Spinal cord (tissue), 10 donors: ENCODE results near the gene NFATC3. TPM values are rescaled to one million over a fixed set of nuclear protein-coding genes. Genes with fewer than 3 reads are reported as not detected.

Experiments
- DNase-seq, 6 donors: peaks; one replicate each; pipeline versions ENCODE4 v3.0.0 to v3.0.0-alpha.2; 2013 to 2015; ENCODE audit warnings: low spot score in 6 of 6, low read depth in 4 of 6
- H3K27ac ChIP-seq: one replicate; pipeline ENCODE4 v1.5.1; 2013; ENCODE audit warnings: low read depth, low read length, control low read depth
- H3K27me3 ChIP-seq: one replicate; pipeline ENCODE4 v1.6.1; 2013; ENCODE audit warnings: low read length; ENCODE audit not compliant: control insufficient read depth, insufficient read depth
- H3K36me3 ChIP-seq: one replicate; pipeline ENCODE4 v1.6.1; 2013; ENCODE audit warnings: low read length; ENCODE audit not compliant: control insufficient read depth, insufficient read depth
- H3K4me1 ChIP-seq: one replicate; pipeline ENCODE4 v1.6.1; 2013; ENCODE audit warnings: low read length; ENCODE audit not compliant: control insufficient read depth, insufficient read depth
- H3K4me3 ChIP-seq: one replicate; pipeline ENCODE4 v1.5.1; 2013; ENCODE audit warnings: low read depth, low read length, control low read depth
- H3K9me3 ChIP-seq: one replicate; pipeline ENCODE4 v1.6.1; 2013; ENCODE audit warnings: low read length; ENCODE audit not compliant: control insufficient read depth, insufficient read depth
- WGBS: methylation state at CpG from one replicate; pipeline ENCODE4 v1.1.5; 2013; ENCODE audit warnings: missing lambda C conversion rate; ENCODE audit not compliant: insufficient coverage; 5-methylcytosine and 5-hydroxymethylcytosine counted together
- polyA plus RNA-seq, 2 donors: library from polyadenylated mRNA; unstranded; fragments of 120-200 nt; gene quantifications; one replicate each; pipeline ENCODE4 v1.2.1, GENCODE V29; 2013; ENCODE audit not compliant: insufficient read length in 2 of 2
- total RNA-seq, 2 donors: library from RNA; depleted of rRNA in 1 of 2; stranded (reverse); fragments of 120-200 nt in 1 of 2; fragments of >200 nt in 1 of 2; gene quantifications; one replicate each; pipeline versions ENCODE4 v1.2.3 to v1.2.4, GENCODE V29; 2013 to 2014
- donor health status: healthy.

The NFATC3 gene
- total and polyA plus RNA-seq, 4 donors: 15.1 to 36.7 (median 20.8) TPM

DNA sequence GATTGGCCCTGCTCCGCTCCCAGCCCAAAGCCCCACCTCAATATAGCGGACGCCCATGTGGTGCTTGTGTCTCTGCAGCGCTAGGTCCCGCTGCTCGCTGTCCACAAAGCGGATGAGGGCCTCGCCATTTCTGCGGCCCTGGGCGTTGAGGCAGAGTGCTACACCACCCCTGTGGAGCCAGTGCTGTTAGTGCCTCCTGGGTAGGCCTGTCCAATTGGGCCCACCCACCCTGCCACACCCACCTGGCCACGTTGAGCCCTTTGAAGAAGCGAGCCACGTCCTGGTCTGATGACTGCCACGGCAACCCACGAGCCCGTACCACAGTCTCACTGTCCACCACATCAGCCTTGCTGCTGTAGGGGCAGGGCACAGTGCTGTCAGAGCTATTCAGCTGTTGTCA is 147.2 kb downstream of the NFATC3 start:
- Histone ChIP-seq H3K36me3 (peaks cover 26% of the 10 kb centered on the region), H3K9me3 (no peaks in the 10 kb centered on the region), H3K4me1 (peaks cover 22% of the 10 kb centered on the region), H3K4me3 (no peak overlapping the region), H3K27ac (no peak overlapping the region), H3K27me3 (peaks cover 31% of the 10 kb centered on the region)
- no peak for DNase-seq
- 89% methylated on average over 16 of the region's 16 CpGs for WGBS

DNA sequence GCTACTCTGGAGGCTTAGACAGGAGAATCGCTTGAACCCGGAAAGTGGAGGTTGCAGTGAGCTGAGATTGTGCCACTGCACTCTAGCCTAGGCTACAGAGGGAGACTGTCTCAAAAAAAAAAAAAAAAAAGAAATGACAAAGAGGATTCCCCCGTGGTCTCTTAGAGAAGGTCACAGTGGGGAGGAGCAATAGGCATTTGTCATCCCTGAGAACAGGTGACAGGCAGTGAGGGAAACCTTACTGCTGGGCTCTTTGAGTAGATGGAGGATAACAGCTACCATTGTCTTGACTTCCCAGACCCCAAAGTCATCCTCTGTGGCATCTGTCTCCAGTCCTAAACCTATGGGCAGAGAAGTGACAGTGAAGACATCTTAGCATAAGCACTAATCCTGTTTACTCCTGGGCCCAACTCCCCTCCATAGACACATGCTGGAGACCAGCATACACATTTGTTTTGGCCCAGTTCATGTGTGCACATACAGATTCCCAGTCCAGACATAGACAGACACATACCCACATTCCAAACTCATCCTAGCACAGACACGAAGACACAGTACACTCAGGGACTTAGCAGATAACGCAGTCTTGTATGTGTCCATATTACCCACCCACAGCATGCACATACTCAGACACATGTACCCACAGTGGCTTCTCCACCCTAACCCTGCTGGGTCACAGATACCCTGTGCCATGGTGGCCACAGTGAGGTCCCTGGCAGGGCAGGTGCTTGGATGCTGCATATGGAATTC is 148.1 kb downstream of the NFATC3 start:
- peaks cover 32% of the 10 kb centered on the region for H3K4me1 ChIP-seq
- no peak for DNase-seq
- peaks cover 26% of the 10 kb centered on the region for H3K36me3 ChIP-seq
- no peak overlapping the region for H3K4me3 ChIP-seq
- no peak overlapping the region for H3K27ac ChIP-seq
- peaks cover 37% of the 10 kb centered on the region for H3K27me3 ChIP-seq
- no peaks in the 10 kb centered on the region for H3K9me3 ChIP-seq
- WGBS: 97% methylated on average over 4 of the region's 5 CpGs

DNA sequence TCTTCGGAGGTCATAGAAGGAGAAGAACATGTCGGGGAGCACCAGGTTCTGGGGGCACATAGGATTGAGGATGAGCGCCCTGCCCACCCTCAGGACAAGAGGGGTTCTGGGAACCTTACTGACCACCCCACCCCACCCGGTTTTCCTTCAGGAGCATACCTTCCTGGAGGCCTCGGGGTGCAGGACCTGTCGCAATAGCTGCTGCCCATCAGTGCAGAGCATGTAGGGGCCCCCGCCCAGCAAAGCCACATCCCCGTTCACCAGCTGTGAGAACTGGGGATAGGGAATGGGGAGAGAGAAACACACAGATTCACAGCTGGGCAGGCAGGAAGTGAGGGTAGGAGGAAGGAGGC is 148.6 kb downstream of the NFATC3 start:
- 80% methylated on average over 5 of the region's 8 CpGs for WGBS
- Histone ChIP-seq H3K4me1 (peaks cover 32% of the 10 kb centered on the region), H3K9me3 (no peaks in the 10 kb centered on the region), H3K27me3 (peaks cover 37% of the 10 kb centered on the region), H3K27ac (no peak overlapping the region), H3K36me3 (peaks cover 26% of the 10 kb centered on the region), H3K4me3 (no peak overlapping the region)
- no peak for DNase-seq

DNA sequence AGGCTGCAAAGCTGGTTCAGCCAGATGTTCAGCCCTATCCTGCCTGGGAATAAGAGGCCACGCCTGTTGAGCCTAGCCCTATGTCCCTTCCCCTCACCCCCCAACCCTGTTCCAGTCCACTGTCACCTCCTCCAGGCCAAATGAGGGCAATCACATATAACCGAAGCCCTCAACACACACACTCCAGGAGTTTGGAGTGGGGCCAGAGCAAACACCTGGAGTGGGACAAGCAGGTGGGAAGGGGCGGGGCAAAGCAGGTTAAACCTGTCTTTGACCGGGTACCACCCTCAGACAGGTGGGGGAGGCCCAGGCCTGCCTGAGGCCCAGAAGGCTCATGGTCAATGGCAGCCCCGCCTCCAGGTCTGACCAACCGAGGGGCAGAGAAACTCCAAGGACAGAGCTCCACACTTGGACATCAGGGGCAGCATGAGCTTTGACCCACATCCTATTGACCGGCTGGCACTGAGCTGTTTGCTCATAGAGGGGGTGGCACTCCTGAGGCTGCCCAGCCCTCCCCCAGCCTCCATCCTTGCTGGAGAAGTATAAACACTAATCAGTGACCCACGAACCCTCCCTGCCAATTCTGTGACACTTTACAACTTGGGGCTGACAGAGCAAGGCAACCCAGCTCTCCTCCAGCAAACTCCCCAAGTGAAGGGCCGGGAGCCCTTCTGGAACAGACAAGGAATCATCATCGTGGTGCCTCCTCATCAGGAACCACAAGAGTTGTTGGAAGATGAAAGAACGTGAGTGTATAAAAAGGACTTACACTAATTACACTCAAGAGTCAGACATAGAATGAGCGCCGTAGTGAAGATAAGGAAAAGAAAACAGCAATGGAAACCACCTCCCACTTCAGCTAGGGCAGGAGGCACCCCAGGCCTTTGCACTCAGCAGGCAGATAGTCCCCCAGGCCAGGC is 149.3 kb downstream of the NFATC3 start:
- peaks cover 26% of the 10 kb centered on the region for H3K36me3 ChIP-seq
- no peak for DNase-seq
- WGBS: 74% methylated on average over 8 of the region's 13 CpGs
- peaks cover 32% of the 10 kb centered on the region for H3K4me1 ChIP-seq
- H3K9me3 ChIP-seq: no peaks in the 10 kb centered on the region
- H3K4me3 ChIP-seq: no peak overlapping the region
- no peak overlapping the region for H3K27ac ChIP-seq
- peaks cover 37% of the 10 kb centered on the region for H3K27me3 ChIP-seq

DNA sequence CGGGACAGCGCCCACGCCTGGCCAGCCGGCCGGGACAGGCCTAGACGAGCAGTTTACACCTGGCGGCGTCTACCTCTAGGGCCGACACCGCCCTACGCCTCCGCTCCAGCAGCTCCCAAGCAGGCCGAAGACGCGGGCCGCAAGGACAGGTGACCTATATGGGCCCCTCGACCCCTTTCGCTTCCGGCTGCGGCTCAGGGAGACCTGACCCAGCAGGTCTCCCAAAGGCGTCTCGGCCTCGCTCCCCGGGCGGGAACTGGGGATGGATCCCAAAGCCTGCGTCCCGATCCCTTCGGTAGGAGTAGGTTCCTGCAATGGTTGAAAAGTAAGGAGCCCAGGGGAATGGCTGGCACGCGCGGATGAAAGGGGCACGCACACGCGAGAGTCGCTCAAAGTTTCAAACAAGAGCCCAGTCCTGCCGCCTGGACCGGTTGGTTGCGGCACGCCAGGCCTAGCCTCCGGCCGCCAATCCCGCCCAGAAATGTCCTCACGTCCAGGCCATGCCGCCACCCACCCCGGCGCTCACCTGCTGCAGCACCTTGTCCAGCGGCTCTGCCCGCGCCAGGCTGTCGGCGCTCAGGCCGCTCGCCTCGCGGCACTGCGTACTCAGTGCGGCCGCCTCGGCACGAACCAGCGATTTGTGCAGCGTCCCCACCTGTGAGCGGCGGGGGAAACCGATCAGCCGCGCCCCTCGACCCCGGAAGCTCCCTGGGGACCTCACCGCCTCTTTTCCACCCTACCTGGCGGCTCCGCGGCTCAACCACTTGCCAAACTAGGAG is 150.1 kb downstream of the NFATC3 start:
- Histone ChIP-seq H3K27ac (no peak overlapping the region), H3K4me3 (no peak overlapping the region), H3K9me3 (no peaks in the 10 kb centered on the region), H3K4me1 (peaks cover 37% of the 10 kb centered on the region), H3K36me3 (peaks cover 20% of the 10 kb centered on the region), H3K27me3 (peaks cover 37% of the 10 kb centered on the region)
- WGBS: 12% methylated on average over 73 of the region's 73 CpGs
- DNase-seq: no peak

DNA sequence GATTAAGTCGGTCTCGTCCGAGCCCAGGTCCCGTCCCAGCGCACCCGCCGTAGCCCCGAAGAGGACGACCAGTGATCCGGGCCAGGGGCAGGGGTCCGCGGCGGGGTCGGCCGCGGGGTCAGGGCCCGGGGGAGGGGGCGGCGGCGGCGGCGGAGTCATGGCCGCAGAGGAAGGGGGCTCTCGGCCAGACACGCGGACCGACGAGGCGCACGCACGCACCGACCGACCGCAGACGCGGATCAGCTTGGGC is 150.6 kb downstream of the NFATC3 start, which contains the start of gene ESRP2:
TSS of gene ESRP2 (minus strand) at position 241 of the 250 bp plus-strand sequence. CDS start at position 159, 82 bp downstream.
- Histone ChIP-seq H3K27ac (peak within 1 kb of the TSS; percentile 64), H3K9me3 (no peaks in the 10 kb centered on the region), H3K27me3 (peaks cover 37% of the 10 kb centered on the region), H3K36me3 (peaks cover 17% of the 10 kb centered on the region), H3K4me3 (peak within 1 kb of the TSS; percentile 77), H3K4me1 (peaks cover 37% of the 10 kb centered on the region)
- no peak for DNase-seq
- WGBS: under 1% methylated on average over 36 of the region's 36 CpGs

DNA sequence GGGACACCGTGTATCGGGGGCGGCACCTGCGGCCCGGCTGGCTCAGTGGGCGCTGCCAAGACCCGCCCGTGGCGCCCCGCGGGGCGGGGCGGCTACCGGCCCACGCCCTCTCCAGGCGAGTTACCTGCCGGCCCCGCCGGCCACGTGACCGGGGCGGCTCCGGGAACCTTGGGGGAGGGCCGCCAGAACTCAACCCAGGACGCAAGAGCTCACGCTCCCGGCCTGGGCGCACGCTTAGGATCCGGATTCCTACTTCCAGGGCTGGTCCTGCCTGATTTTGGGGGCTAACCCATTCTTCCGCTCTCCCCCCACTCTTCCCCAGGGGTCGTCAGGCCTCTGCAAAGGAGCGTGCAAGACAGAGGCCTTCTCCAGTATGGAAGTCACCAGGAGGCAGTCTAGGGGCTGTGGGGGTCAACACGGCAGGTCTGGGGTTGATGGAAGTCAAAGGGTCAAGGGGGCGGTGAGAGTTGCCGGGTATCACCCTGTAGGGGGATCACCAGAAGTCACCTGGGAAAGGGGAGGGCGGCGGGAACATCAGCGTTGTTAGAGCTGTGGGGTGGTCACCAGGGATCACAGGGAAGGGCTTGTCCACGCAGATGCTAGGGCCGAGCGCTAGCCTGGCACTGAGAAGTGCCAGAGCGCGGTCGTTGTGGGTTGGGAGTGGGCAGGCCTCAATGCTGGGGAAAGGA is 151.1 kb downstream of the NFATC3 start:
- Histone ChIP-seq H3K36me3 (peaks cover 12% of the 10 kb centered on the region), H3K4me3 (peak overlapping the region; percentile 77), H3K27me3 (peaks cover 37% of the 10 kb centered on the region), H3K27ac (no peak overlapping the region), H3K9me3 (no peaks in the 10 kb centered on the region), H3K4me1 (peaks cover 37% of the 10 kb centered on the region)
- WGBS: 3% methylated on average over 44 of the region's 45 CpGs
- peak in 1 of 6 donors; percentile 29 for DNase-seq

DNA sequence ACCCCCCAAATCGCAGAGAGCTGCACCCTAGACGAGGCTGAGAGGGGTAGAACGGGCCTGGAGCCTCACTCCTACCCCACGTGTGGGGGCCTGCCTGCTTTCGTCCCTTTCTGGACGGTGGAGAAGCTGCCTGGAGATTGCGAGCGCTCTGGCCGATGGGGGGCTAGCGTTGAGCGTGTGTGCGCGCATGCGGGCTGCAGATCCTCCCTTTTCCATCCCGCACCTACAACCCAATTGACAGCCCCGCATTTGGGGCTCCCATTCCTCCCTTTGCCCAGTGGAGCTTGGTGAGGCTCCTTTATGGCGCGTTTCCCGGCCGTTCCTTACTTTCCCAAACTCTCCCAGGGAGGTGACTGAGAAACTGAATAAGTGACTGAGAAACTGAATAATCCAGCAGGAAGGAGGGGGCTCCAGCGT is 151.7 kb downstream of the NFATC3 start:
- peaks cover 7% of the 10 kb centered on the region for H3K36me3 ChIP-seq
- peak overlapping the region; percentile 77 for H3K4me3 ChIP-seq
- DNase-seq: peak in 2 of 6 donors; percentile 68 to 72
- peak overlapping the region; percentile 64 for H3K27ac ChIP-seq
- peaks cover 37% of the 10 kb centered on the region for H3K4me1 ChIP-seq
- no peaks in the 10 kb centered on the region for H3K9me3 ChIP-seq
- H3K27me3 ChIP-seq: peaks cover 37% of the 10 kb centered on the region
- 1% methylated on average over 16 of the region's 21 CpGs for WGBS
